Activated T-helper 2 cell treated with anti-CD3 and anti-CD28 coated beads, Interferon-gamma antibody, Interleukin-2, Interleukin-4, amounts not matched to agents 10 μg/mL and 5 μg/mL and 100 μg/mL, durations not matched to agents 14 hours and 24 hours and 36 hours (primary cell): Measurements from ENCODE around the gene DDX31. TPM values are rescaled to one million over a fixed set of nuclear protein-coding genes. Genes with fewer than 3 reads are reported as not detected.
A peak's percentile ranks its signal among the peaks of the same experiment; 100 is the strongest.

Experiments
- DNase-seq: peaks from one replicate; pipeline ENCODE4 v3.0.0; 2021; ENCODE audit warnings: low spot score
- H3K27ac Mint-ChIP-seq: one replicate; pipeline ENCODE4 v1.8.0; 2021; ENCODE audit warnings: mixed read lengths
- H3K27me3 Mint-ChIP-seq: one replicate; pipeline ENCODE4 v1.8.0; 2021; ENCODE audit warnings: low read depth, mixed read lengths
- H3K36me3 Mint-ChIP-seq: one replicate; pipeline ENCODE4 v1.8.0; 2021; ENCODE audit warnings: low read depth, mixed read lengths
- H3K4me1 Mint-ChIP-seq: one replicate; pipeline ENCODE4 v1.8.0; 2021; ENCODE audit warnings: low read depth, mixed read lengths
- H3K4me3 Mint-ChIP-seq: one replicate; pipeline ENCODE4 v1.8.0; 2021; ENCODE audit warnings: low read depth, mild to moderate bottlenecking, moderate library complexity, mixed read lengths
- H3K9me3 Mint-ChIP-seq: one replicate; pipeline ENCODE4 v1.8.0; 2021; ENCODE audit warnings: mixed read lengths
- intact Hi-C: fragments of 100-400 bp; cut with micrococcal nuclease; formaldehyde crosslinking; loops from one replicate; pipeline ENCODE4 v1.15.1; 2023
- total RNA-seq: library from RNA; stranded (reverse); gene quantifications from 2 replicates; pipeline ENCODE4 v1.2.3, GENCODE V29; 2022

DDX31 gene
- total RNA-seq, 1 donor from 2014 or later: 25.7 TPM

GRCh38 chr9:132587592-132587955 is 82.2 kb downstream of the DDX31 start:
- Mint-ChIP-seq H3K4me3 (no peak overlapping the region), H3K27me3 (peaks cover 77% of the 10 kb centered on the region), H3K27ac (no peak overlapping the region), H3K9me3 (no peaks in the 10 kb centered on the region), H3K36me3 (no peaks in the 10 kb centered on the region), H3K4me1 (peaks cover 2% of the 10 kb centered on the region)
- no peak for DNase-seq
- intact Hi-C loops: loop anchor here (5.0 kb wide), 1 partner anchor 215 kb away; no protein-coding TSS in a partner anchor

- no peak for DNase-seq
- Mint-ChIP-seq H3K4me3 (no peak overlapping the region), H3K4me1 (peaks cover 2% of the 10 kb centered on the region), H3K27me3 (peaks cover 72% of the 10 kb centered on the region), H3K36me3 (no peaks in the 10 kb centered on the region), H3K27ac (no peak overlapping the region), H3K9me3 (no peaks in the 10 kb centered on the region)
- intact Hi-C loops: loop anchor here (5.0 kb wide), 1 partner anchor 215 kb away; no protein-coding TSS in a partner anchor
These were observed 82.8 kb downstream of the DDX31 start for GRCh38 chr9:132586830-132587591.

- Mint-ChIP-seq H3K4me3 (no peak overlapping the region), H3K27ac (no peak overlapping the region), H3K36me3 (no peaks in the 10 kb centered on the region), H3K4me1 (peaks cover 7% of the 10 kb centered on the region), H3K27me3 (peaks cover 73% of the 10 kb centered on the region), H3K9me3 (no peaks in the 10 kb centered on the region)
- intact Hi-C loops: loop anchor here (5.0 kb wide), 1 partner anchor 216 kb away; no protein-coding TSS in a partner anchor
- DNase-seq: no peak
These were observed 83.6 kb downstream of the DDX31 start for GRCh38 chr9:132585954-132586829.

- H3K36me3 Mint-ChIP-seq: no peaks in the 10 kb centered on the region
- H3K27ac Mint-ChIP-seq: no peak overlapping the region
- H3K27me3 Mint-ChIP-seq: peaks cover 73% of the 10 kb centered on the region
- intact Hi-C loops: loop anchor here (5.0 kb wide), 1 partner anchor 217 kb away; no protein-coding TSS in a partner anchor
- H3K9me3 Mint-ChIP-seq: no peaks in the 10 kb centered on the region
- no peak for DNase-seq
- peaks cover 8% of the 10 kb centered on the region for H3K4me1 Mint-ChIP-seq
- H3K4me3 Mint-ChIP-seq: no peak overlapping the region
These were observed 84.9 kb downstream of the DDX31 start for GRCh38 chr9:132584601-132585560.

- no peak for DNase-seq
- H3K9me3 Mint-ChIP-seq: no peaks in the 10 kb centered on the region
- intact Hi-C loops: no loop called here
- H3K27me3 Mint-ChIP-seq: peaks cover 73% of the 10 kb centered on the region
- H3K4me1 Mint-ChIP-seq: peaks cover 8% of the 10 kb centered on the region
- H3K4me3 Mint-ChIP-seq: no peak overlapping the region
- no peak overlapping the region for H3K27ac Mint-ChIP-seq
- H3K36me3 Mint-ChIP-seq: no peaks in the 10 kb centered on the region
These were observed 86.0 kb downstream of the DDX31 start for GRCh38 chr9:132583584-132584304.

- H3K4me3 Mint-ChIP-seq: no peak overlapping the region
- no peaks in the 10 kb centered on the region for H3K36me3 Mint-ChIP-seq
- H3K27me3 Mint-ChIP-seq: peaks cover 72% of the 10 kb centered on the region
- DNase-seq: no peak
- H3K27ac Mint-ChIP-seq: no peak overlapping the region
- intact Hi-C loops: no loop called here
- H3K9me3 Mint-ChIP-seq: no peaks in the 10 kb centered on the region
- peaks cover 8% of the 10 kb centered on the region for H3K4me1 Mint-ChIP-seq
These were observed 86.8 kb downstream of the DDX31 start for GRCh38 chr9:132582786-132583583.

GRCh38 chr9:132582276-132582785 is 87.5 kb downstream of the DDX31 start, which contains the start of gene BARHL1:
BARHL1 (plus strand) TSS chr9:132582606; CDS start chr9:132582798, 192 bp downstream.
- Mint-ChIP-seq H3K36me3 (no peaks in the 10 kb centered on the region), H3K4me3 (peak within 1 kb of the TSS; percentile 70), H3K9me3 (no peaks in the 10 kb centered on the region), H3K4me1 (peaks cover 8% of the 10 kb centered on the region), H3K27ac (no peak within 1 kb of the TSS), H3K27me3 (peaks cover 72% of the 10 kb centered on the region)
- no peak for DNase-seq
- intact Hi-C loops: no loop called here

- Mint-ChIP-seq H3K4me3 (no peak overlapping the region), H3K27me3 (peaks cover 71% of the 10 kb centered on the region), H3K4me1 (peaks cover 6% of the 10 kb centered on the region), H3K27ac (no peak overlapping the region), H3K36me3 (no peaks in the 10 kb centered on the region), H3K9me3 (no peaks in the 10 kb centered on the region)
- intact Hi-C loops: no loop called here
- DNase-seq: no peak
These were observed 90.4 kb downstream of the DDX31 start for GRCh38 chr9:132579427-132579798.

- peaks cover 68% of the 10 kb centered on the region for H3K27me3 Mint-ChIP-seq
- no peak for DNase-seq
- intact Hi-C loops: no loop called here
- H3K4me3 Mint-ChIP-seq: no peak overlapping the region
- peaks cover 6% of the 10 kb centered on the region for H3K4me1 Mint-ChIP-seq
- no peaks in the 10 kb centered on the region for H3K36me3 Mint-ChIP-seq
- H3K9me3 Mint-ChIP-seq: no peaks in the 10 kb centered on the region
- no peak overlapping the region for H3K27ac Mint-ChIP-seq
These were observed 91.3 kb downstream of the DDX31 start for GRCh38 chr9:132578367-132578932.

- DNase-seq: no peak
- intact Hi-C loops: no loop called here
- Mint-ChIP-seq H3K27me3 (peaks cover 62% of the 10 kb centered on the region), H3K36me3 (no peaks in the 10 kb centered on the region), H3K9me3 (no peaks in the 10 kb centered on the region), H3K4me1 (peaks cover 6% of the 10 kb centered on the region), H3K4me3 (no peak overlapping the region), H3K27ac (no peak overlapping the region)
These were observed 92.7 kb downstream of the DDX31 start for GRCh38 chr9:132577119-132577518.

GRCh38 chr9:132575811-132576210 is 94.0 kb downstream of the DDX31 start:
- no peaks in the 10 kb centered on the region for H3K36me3 Mint-ChIP-seq
- H3K9me3 Mint-ChIP-seq: no peaks in the 10 kb centered on the region
- no peaks in the 10 kb centered on the region for H3K4me1 Mint-ChIP-seq
- H3K4me3 Mint-ChIP-seq: no peak overlapping the region
- peaks cover 49% of the 10 kb centered on the region for H3K27me3 Mint-ChIP-seq
- intact Hi-C loops: loop anchor here (1.0 kb wide), 1 partner anchor 165 kb away; no protein-coding TSS in a partner anchor
- H3K27ac Mint-ChIP-seq: no peak overlapping the region
- no peak for DNase-seq
